HG03521 (cell line): ENCODE results near the gene PIEZO2.
"Not testable (repeated sequence)": the region's sequence is repeated elsewhere in the genome, so short reads cannot be mapped to it uniquely, and the experiment has no call there.

ENCODE experiments used
- ATAC-seq: cut with Tn5 transposase; IDR thresholded peaks from one replicate; pipeline ENCODE4 v1.9.1; 2021; ENCODE audit warnings: mild to moderate bottlenecking, moderate library complexity; ENCODE audit not compliant: unreplicated experiment

The PIEZO2 gene

GRCh38 chr18:11149441-11150270 is at the start of gene PIEZO2:
PIEZO2 (minus strand) TSS chr18:11149569; CDS start chr18:11148588, 981 bp downstream.
- ATAC-seq, result peak; percentile 85

GRCh38 chr18:11183637-11184036 is 34.3 kb upstream of the PIEZO2 start:
- ATAC-seq, result no peak

- ATAC-seq, result not testable (repeated sequence)
Measured at GRCh38 chr18:11181629-11182028, 32.3 kb upstream of the PIEZO2 start.

GRCh38 chr18:11179959-11180519 is 30.7 kb upstream of the PIEZO2 start:
- ATAC-seq, result no peak

GRCh38 chr18:11178951-11179549 is 29.7 kb upstream of the PIEZO2 start:
- no peak for ATAC-seq

GRCh38 chr18:11177382-11177781 is 28.0 kb upstream of the PIEZO2 start:
- ATAC-seq, result no peak

- ATAC-seq, result no peak
Measured at GRCh38 chr18:11176481-11176881, 27.1 kb upstream of the PIEZO2 start.

GRCh38 chr18:11175266-11175979 is 26.1 kb upstream of the PIEZO2 start:
- ATAC-seq, result no peak

GRCh38 chr18:11174179-11174578 is 24.8 kb upstream of the PIEZO2 start:
- ATAC-seq, result not testable (repeated sequence)

- ATAC-seq, result no peak
Measured at GRCh38 chr18:11167778-11168177, 18.4 kb upstream of the PIEZO2 start.

- ATAC-seq, result no peak
Measured at GRCh38 chr18:11165952-11166351, 16.6 kb upstream of the PIEZO2 start.

GRCh38 chr18:11165138-11165537 is 15.8 kb upstream of the PIEZO2 start:
- ATAC-seq, result no peak

GRCh38 chr18:11163665-11164064 is 14.3 kb upstream of the PIEZO2 start:
- no peak for ATAC-seq

GRCh38 chr18:11162889-11163288 is 13.5 kb upstream of the PIEZO2 start:
- ATAC-seq, result no peak

GRCh38 chr18:11162462-11162861 is 13.1 kb upstream of the PIEZO2 start:
- ATAC-seq, result no peak

- no peak for ATAC-seq
Measured at GRCh38 chr18:11160313-11160712, 10.9 kb upstream of the PIEZO2 start.

- no peak for ATAC-seq
Measured at GRCh38 chr18:11159844-11160243, 10.5 kb upstream of the PIEZO2 start.

- no peak for ATAC-seq
Measured at GRCh38 chr18:11156978-11157377, 7.6 kb upstream of the PIEZO2 start.

GRCh38 chr18:11155034-11155759 is 5.8 kb upstream of the PIEZO2 start:
- no peak for ATAC-seq

GRCh38 chr18:11154368-11154989 is 5.1 kb upstream of the PIEZO2 start:
- ATAC-seq, result no peak
